ENCODE results near the gene ELMO3.

Gene ELMO3

DNA sequence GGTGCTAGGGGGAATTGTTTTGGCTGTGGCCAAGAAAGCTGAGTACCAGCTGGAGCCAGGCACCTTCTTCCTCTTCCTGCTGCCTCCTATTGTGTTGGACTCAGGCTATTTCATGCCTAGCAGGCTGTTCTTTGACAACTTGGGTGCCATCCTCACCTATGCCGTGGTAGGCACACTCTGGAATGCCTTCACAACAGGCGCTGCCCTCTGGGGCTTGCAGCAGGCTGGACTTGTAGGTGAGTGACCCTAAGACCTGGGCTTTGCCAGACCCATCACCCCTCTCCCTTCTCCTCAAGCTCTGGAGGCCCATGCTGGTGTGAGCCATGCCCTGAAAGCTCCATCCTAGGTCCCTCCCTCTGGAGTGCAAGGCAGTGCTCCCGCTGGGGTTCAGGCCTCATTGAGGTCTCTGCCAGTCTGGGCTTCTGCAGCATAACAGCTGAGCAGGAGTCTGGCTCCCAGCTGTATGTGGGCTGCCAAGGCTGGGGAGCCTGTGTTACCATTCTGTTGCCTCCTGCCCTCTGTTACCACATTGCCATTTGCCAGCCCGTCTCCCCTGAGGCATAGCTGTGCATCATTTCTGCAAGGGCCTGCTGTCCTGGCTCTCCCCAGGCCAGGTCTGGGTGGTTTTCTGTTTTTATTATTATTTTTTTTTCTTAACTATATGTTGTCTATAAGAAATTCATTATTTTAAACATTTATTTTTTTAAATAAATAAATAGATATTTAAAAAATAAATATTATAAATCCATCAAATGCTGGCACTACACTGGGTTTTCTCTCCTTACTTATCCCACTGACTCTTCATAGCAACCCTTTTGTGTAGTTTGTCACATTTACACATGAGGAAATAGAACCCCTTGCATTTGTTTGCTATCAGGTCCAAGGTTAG is 53.9 kb downstream of the ELMO3 start:
- DNase-seq (ENCODE audit: extremely low read depth in 1 of 2, low read depth in 1 of 2), result no peak
